OCI-LY3 (cell line): ENCODE data around the gene MYB.

Source experiments
- CTCF ChIP-seq: fragments of 200-600, 300-600 bp; sonication (generic); IDR thresholded peaks from 2 replicates; pipeline ENCODE4 v1.5.1; 2014; ENCODE audit warnings: antibody characterized with exemption, low read length, low read depth
- EZH2phosphoT487 ChIP-seq: fragments of 200-600 bp; shearing (Covaris generic); IDR thresholded peaks from 2 replicates; pipeline ENCODE4 v1.6.1; 2018; ENCODE audit warnings: antibody characterized with exemption, mixed run types, low read depth

GRCh38 chr6:135159531-135159930, 21.6 kb upstream of the MYB start:
- TF ChIP-seq CTCF (no peak), EZH2phosphoT487 (no peak)
